PFSK-1 (cell line): ENCODE measurements around the gene ATP2A1.

Experiments
- FOXP2 ChIP-seq: optimal IDR thresholded peaks from 2 replicates; pipeline ENCODE3; 2011; ENCODE audit warnings: borderline replicate concordance, control low read depth, inconsistent platforms; ENCODE audit not compliant: insufficient read depth; ENCODE audit errors: extremely low read length, extremely low read depth
- POLR2AphosphoS5 ChIP-seq: IDR thresholded peaks from 2 replicates; pipeline ENCODE4 v1.6.1; 2012; ENCODE audit warnings: low read depth, mild to moderate bottlenecking, control low read depth, low read length, moderate library complexity
- TAF1 ChIP-seq: IDR thresholded peaks from 2 replicates; pipeline ENCODE4 v1.6.1; 2012; ENCODE audit warnings: low read length, control low read depth, borderline replicate concordance; ENCODE audit not compliant: insufficient read depth

GRCh38 chr16:28913946-28914724 is 35.8 kb downstream of the ATP2A1 start:
- TF ChIP-seq FOXP2 (no peak), POLR2AphosphoS5 (no peak), TAF1 (no peak)
